GM10266 (cell line): ENCODE measurements around the gene CFAP91.

Experiments used
- DNase-seq: peaks from one replicate; pipeline ENCODE4 v3.0.0; 2012; ENCODE audit errors: extremely low spot score
- TF ChIP-seq, protein P1 (sequence below): IDR thresholded peaks from 2 replicates; pipeline ENCODE4 v1.5.1; 2012; ENCODE audit warnings: mild to moderate bottlenecking, low read depth; ENCODE audit not compliant: control insufficient read depth, insufficient read depth; ENCODE audit errors: missing control alignments

Gene CFAP91

GRCh38 chr3:119662604-119663373, 40.0 kb upstream of the CFAP91 start:
- DNase-seq = no peak
- TF ChIP-seq, protein P1, sequence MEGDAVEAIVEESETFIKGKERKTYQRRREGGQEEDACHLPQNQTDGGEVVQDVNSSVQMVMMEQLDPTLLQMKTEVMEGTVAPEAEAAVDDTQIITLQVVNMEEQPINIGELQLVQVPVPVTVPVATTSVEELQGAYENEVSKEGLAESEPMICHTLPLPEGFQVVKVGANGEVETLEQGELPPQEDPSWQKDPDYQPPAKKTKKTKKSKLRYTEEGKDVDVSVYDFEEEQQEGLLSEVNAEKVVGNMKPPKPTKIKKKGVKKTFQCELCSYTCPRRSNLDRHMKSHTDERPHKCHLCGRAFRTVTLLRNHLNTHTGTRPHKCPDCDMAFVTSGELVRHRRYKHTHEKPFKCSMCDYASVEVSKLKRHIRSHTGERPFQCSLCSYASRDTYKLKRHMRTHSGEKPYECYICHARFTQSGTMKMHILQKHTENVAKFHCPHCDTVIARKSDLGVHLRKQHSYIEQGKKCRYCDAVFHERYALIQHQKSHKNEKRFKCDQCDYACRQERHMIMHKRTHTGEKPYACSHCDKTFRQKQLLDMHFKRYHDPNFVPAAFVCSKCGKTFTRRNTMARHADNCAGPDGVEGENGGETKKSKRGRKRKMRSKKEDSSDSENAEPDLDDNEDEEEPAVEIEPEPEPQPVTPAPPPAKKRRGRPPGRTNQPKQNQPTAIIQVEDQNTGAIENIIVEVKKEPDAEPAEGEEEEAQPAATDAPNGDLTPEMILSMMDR = no peak

GRCh38 chr3:119663885-119664284, 38.9 kb upstream of the CFAP91 start:
- TF ChIP-seq, protein P1 = no peak
- DNase-seq = no peak

- DNase-seq = no peak
Observed at GRCh38 chr3:119664370-119664769, 38.5 kb upstream of the CFAP91 start.

GRCh38 chr3:119664850-119665379, 37.9 kb upstream of the CFAP91 start:
- no peak for DNase-seq
- TF ChIP-seq, protein P1 = no peak

More at GRCh38 chr3:119664370-119664769, 38.5 kb upstream of the CFAP91 start:
- TF ChIP-seq, protein P1 = no peak

DNA sequence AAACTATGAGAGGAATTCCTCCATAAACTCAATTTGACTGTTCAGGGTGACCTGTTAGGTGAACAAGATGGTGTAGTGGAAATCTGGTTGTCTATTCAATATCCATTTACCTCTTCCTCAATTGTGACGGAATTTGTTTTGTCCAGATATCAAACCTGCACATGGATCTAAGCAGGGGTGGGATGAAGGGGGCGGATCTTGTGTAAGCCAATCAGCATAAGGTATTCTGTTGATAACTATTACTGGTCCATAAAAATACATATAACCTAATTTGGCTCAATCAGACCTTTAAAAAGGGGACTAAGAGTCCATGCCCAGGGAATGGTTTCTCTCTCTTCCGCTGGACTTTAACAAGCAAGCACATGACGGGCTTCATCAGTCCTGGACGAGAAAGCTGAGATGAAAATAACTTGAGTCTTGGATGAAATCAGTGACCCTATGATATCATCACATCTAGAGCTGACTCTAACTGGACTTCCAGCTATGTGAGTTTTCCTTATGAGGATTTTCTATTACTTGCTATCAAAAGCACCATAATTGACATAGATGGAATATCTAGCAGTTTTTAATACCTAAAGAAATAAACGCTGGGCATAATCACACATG, 36.8 kb upstream of the CFAP91 start:
- no peak for DNase-seq
- TF ChIP-seq, protein P1 = no peak

DNA sequence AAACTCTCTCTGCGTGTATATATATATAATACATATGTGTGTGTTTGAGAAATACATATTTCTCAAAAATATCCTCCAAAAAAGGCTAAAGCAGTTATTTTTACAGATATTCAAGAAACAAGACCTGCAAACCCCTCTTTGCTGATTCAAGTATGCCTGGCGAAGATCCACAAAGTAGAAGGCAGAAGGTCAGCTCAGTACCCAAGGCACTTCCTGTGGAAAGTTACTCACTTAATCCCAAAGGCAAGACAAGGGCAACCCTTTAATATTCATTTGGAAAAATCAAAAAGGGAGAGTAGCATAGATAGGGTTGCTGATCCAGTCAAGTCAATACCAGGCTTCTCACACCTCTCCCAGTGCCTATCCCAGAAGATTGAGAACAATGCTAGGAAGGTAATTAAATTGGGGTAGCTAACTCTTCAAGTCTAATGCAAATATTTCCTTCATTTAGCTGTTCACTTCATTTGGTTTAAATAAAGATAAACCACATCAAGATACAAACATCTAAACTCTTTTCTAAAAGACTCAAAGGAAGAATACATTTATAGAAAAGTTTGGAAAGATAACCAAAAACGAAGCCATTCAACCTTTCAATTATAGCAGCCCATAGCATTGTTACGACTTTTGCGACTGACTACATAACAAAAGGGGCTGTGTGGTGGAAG, 32.8 kb upstream of the CFAP91 start:
- TF ChIP-seq, protein P1 = no peak
- DNase-seq = no peak
